ENCODE data around the gene EEF1AKMT2.

The EEF1AKMT2 gene

GRCh38 chr10:124791547-124792348 lies at the start of gene EEF1AKMT2:
Gene EEF1AKMT2, minus strand, starts transcription at chr10:124791887. Its CDS starts 54 bp downstream, at chr10:124791833.
- CTCF ChIA-PET, result interaction anchor here (0.8 to 1.5 kb wide), 7 partner anchors 10 to 261 kb away, joined by 3 to 5 read pairs (median 3); partner anchors contain the start of gene ABRAXAS2
- TF ChIP-seq, protein P1, sequence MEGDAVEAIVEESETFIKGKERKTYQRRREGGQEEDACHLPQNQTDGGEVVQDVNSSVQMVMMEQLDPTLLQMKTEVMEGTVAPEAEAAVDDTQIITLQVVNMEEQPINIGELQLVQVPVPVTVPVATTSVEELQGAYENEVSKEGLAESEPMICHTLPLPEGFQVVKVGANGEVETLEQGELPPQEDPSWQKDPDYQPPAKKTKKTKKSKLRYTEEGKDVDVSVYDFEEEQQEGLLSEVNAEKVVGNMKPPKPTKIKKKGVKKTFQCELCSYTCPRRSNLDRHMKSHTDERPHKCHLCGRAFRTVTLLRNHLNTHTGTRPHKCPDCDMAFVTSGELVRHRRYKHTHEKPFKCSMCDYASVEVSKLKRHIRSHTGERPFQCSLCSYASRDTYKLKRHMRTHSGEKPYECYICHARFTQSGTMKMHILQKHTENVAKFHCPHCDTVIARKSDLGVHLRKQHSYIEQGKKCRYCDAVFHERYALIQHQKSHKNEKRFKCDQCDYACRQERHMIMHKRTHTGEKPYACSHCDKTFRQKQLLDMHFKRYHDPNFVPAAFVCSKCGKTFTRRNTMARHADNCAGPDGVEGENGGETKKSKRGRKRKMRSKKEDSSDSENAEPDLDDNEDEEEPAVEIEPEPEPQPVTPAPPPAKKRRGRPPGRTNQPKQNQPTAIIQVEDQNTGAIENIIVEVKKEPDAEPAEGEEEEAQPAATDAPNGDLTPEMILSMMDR (IDR thresholded peaks at IDR 0.05; ENCODE audit: control extremely low read depth, extremely low read depth, low read depth, missing control alignments), result peak; percentile 13
- POLR2A ChIA-PET, result no interaction called here
- peak; percentile 95 for DNase-seq (ENCODE audit: extremely low spot score)

GRCh38 chr10:124837687-124838086 lies 46.0 kb upstream of the EEF1AKMT2 start:
- ChIA-PET CTCF (interaction anchor here (0.8 to 3.0 kb wide), 2 partner anchors 11 to 22 kb away, joined by 3 to 12 read pairs; no protein-coding TSS in a partner anchor), POLR2A (no interaction called here)
- no peak for DNase-seq (ENCODE audit: extremely low spot score)
- TF ChIP-seq, protein P1 (IDR thresholded peaks at IDR 0.05; ENCODE audit: control extremely low read depth, extremely low read depth, low read depth, missing control alignments), result no peak

- no peak for DNase-seq (ENCODE audit: extremely low spot score)
- ChIA-PET POLR2A (no interaction called here), CTCF (interaction anchor here (1.0 to 1.6 kb wide), 5 partner anchors 15 to 302 kb away, joined by 3 to 5 read pairs (median 3); no protein-coding TSS in a partner anchor)
- TF ChIP-seq, protein P1 (IDR thresholded peaks at IDR 0.05; ENCODE audit: control extremely low read depth, extremely low read depth, low read depth, missing control alignments), result no peak
These were observed 39.4 kb upstream of the EEF1AKMT2 start for GRCh38 chr10:124831116-124831515.

GRCh38 chr10:124830445-124830844 lies 38.8 kb upstream of the EEF1AKMT2 start:
- ChIA-PET POLR2A (no interaction called here), CTCF (interaction anchor here (1.0 to 1.6 kb wide), 5 partner anchors 27 to 302 kb away, joined by 3 to 5 read pairs (median 3); no protein-coding TSS in a partner anchor)

GRCh38 chr10:124829447-124830115 lies 37.9 kb upstream of the EEF1AKMT2 start:
- POLR2A ChIA-PET, result interaction anchor here (0.8 kb wide), 1 partner anchor 28 kb away, joined by 3 read pairs; the partner anchor contains the start of gene ABRAXAS2

More at GRCh38 chr10:124830445-124830844, 38.8 kb upstream of the EEF1AKMT2 start:
- DNase-seq (ENCODE audit: extremely low spot score), result no peak
- TF ChIP-seq, protein P1 (IDR thresholded peaks at IDR 0.05; ENCODE audit: control extremely low read depth, extremely low read depth, low read depth, missing control alignments), result no peak

More at GRCh38 chr10:124829447-124830115, 37.9 kb upstream of the EEF1AKMT2 start:
- TF ChIP-seq, protein P1 (IDR thresholded peaks at IDR 0.05; ENCODE audit: control extremely low read depth, extremely low read depth, low read depth, missing control alignments), result no peak
- DNase-seq (ENCODE audit: extremely low spot score), result no peak
- CTCF ChIA-PET, result interaction anchor here (1.1 to 1.4 kb wide), 5 partner anchors 10 to 301 kb away, joined by 3 to 4 read pairs (median 3); no protein-coding TSS in a partner anchor

Measured in GM10248 (cell line).